Ovary (tissue), 10 donors: Measurements from ENCODE around the gene CTPS1. TPM values are rescaled to one million over a fixed set of nuclear protein-coding genes. Genes with fewer than 3 reads are reported as not detected.
A peak's percentile ranks its signal among the peaks of the same experiment; 100 is the strongest.

Experiments
- DNase-seq, 5 donors: peaks; one replicate each; pipeline ENCODE4 v3.0.0-alpha.2; 2019 to 2020
- H3K27ac ChIP-seq, 2 donors: fragments of 200-600 bp; one replicate each; pipeline versions ENCODE4 v1.5.1 to v1.8.0; 2019 to 2022
- H3K27me3 ChIP-seq: fragments of 200-600 bp; one replicate; pipeline ENCODE4 v1.8.0; 2022
- H3K36me3 ChIP-seq: fragments of 200-600 bp; sonication (generic); one replicate; pipeline ENCODE4 v1.5.1; 2019
- H3K4me1 ChIP-seq: one replicate; pipeline ENCODE4 v1.8.1; 2013; ENCODE audit warnings: mild to moderate bottlenecking, moderate library complexity; ENCODE audit not compliant: insufficient read depth
- H3K4me3 ChIP-seq: fragments of 200-600 bp; sonication (generic); one replicate; pipeline ENCODE4 v1.5.1; 2017
- H3K9me3 ChIP-seq, 2 donors: fragments of 200-600 bp in 1 of 2; sonication (generic) in 1 of 2; one replicate each; pipeline versions ENCODE4 v1.5.1 to v1.8.1; 2013 to 2019; ENCODE audit warnings: mild to moderate bottlenecking in 1 of 2, moderate library complexity in 1 of 2
- EP300 ChIP-seq: sonication (generic); formaldehyde crosslinking; IDR thresholded peaks from one replicate; pipeline ENCODE4 v1.6.1; 2017; ENCODE audit warnings: antibody characterized with exemption
- POLR2A ChIP-seq: fragments of 450-650 bp; IDR thresholded peaks from one replicate; pipeline ENCODE4 v1.6.1; 2017; ENCODE audit warnings: antibody characterized with exemption, mild to moderate bottlenecking, moderate library complexity
- WGBS, 3 donors: extraction: QIAGEN DNeasy Blood & Tissue Kit in 1 of 3; methylation state at CpG; one replicate each; pipeline versions ENCODE4 v1.1.5 to v1.1.7; 2013 to 2017; 5-methylcytosine and 5-hydroxymethylcytosine counted together
- intact Hi-C, 4 donors: fragments of 100-400 bp; cut with DNase I; formaldehyde crosslinking; loops; one replicate each; pipeline versions ENCODE4 v1.11.0 to v1.15.1; 2022 to 2023
- long read RNA-seq, 3 donors: library from polyadenylated mRNA in 2 of 3; unstranded in 2 of 3; transcript quantifications; one replicate each; pipeline ENCODE4 v2.0.0 and lab custom pipeline, GENCODE V29; 2021 to 2026
- polyA plus RNA-seq, 2 donors: library from polyadenylated mRNA; stranded (reverse); fragments of 200-250 nt in 1 of 2; fragments of 350-450 nt in 1 of 2; fragmentation: Illumina TruSeq in 1 of 2; extraction: RNeasy Lipid Tissue Mini Kit (QIAGEN cat#74804) in 1 of 2; gene quantifications; one replicate each; pipeline ENCODE4 v1.2.3, GENCODE V29; 2013 to 2014
- total RNA-seq, 7 donors: library from RNA; depleted of rRNA in 2 of 7; stranded (reverse); fragments of >200 nt in 2 of 7; fragmentation: NEBNext Ultra II Directional in 3 of 7; extraction: Animal tissue kit (Norgen Biotek cat#: 25700) in 3 of 7; gene quantifications; one replicate each; pipeline versions ENCODE4 v1.1.0 to v1.2.4, GENCODE V29; 2016 to 2023
- TF ChIP-seq, protein P1 (sequence below), 3 donors: fragments of 450-650 bp in 2 of 3; fragments of 200-600 bp in 1 of 3; IDR thresholded peaks; one replicate each; pipeline versions ENCODE4 v1.5.1 to v1.8.0; 2016 to 2022; ENCODE audit warnings: antibody characterized with exemption in 3 of 3, mild to moderate bottlenecking in 1 of 3
- donor health status: DM: no; HTN: no; CAD: no; lungs with moderate emphysema.
- donor health status: DM: no; HTN: no; CAD: no.
- donor health status: Bipolar disorder and iron deficiency.
- donor health status: DM: yes; HTN: yes; CAD: no.
- donor health status: DM: no; HTN: no; CAD: no.
- donor health status: DM: yes; HTN: yes; CAD: no.

Gene CTPS1, protein sequence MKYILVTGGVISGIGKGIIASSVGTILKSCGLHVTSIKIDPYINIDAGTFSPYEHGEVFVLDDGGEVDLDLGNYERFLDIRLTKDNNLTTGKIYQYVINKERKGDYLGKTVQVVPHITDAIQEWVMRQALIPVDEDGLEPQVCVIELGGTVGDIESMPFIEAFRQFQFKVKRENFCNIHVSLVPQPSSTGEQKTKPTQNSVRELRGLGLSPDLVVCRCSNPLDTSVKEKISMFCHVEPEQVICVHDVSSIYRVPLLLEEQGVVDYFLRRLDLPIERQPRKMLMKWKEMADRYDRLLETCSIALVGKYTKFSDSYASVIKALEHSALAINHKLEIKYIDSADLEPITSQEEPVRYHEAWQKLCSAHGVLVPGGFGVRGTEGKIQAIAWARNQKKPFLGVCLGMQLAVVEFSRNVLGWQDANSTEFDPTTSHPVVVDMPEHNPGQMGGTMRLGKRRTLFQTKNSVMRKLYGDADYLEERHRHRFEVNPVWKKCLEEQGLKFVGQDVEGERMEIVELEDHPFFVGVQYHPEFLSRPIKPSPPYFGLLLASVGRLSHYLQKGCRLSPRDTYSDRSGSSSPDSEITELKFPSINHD
- total RNA-seq (10 to 100 TPM in 6 of 7 donors, 1 to 10 TPM in 1; 8.2 to 34.3 (median 22.6) TPM), polyA plus RNA-seq (10 to 100 TPM in 1 of 2 donors, 1 to 10 TPM in 1; 5.9 to 23.2 TPM)
- long read RNA-seq, donor 1, transcript CTPS1-211 (18 exons, 2,855 nt): minor isoform, 7 of 152 reads
- long read RNA-seq, donor 1, transcript CTPS1-202 (19 exons, 3,201 nt): major isoform, 84 of 152 reads
- long read RNA-seq, donor 1, partial matches to known transcripts: 36 of 152 reads
- long read RNA-seq, donor 1, other reads (novel, unspliced or antisense): 17 of 152 reads
- long read RNA-seq, donor 2, full-length matches to known transcripts: 18 of 60 reads
- long read RNA-seq, donor 2, partial matches to known transcripts: 36 of 60 reads
- long read RNA-seq, donor 2, other reads (novel, unspliced or antisense): 6 of 60 reads
- long read RNA-seq, donor 3, transcript CTPS1-202 (19 exons, 3,201 nt): major isoform, 24 of 42 reads
- long read RNA-seq, donor 3, partial matches to known transcripts: 4 of 42 reads
- long read RNA-seq, donor 3, other reads (novel, unspliced or antisense): 5 of 42 reads

DNA sequence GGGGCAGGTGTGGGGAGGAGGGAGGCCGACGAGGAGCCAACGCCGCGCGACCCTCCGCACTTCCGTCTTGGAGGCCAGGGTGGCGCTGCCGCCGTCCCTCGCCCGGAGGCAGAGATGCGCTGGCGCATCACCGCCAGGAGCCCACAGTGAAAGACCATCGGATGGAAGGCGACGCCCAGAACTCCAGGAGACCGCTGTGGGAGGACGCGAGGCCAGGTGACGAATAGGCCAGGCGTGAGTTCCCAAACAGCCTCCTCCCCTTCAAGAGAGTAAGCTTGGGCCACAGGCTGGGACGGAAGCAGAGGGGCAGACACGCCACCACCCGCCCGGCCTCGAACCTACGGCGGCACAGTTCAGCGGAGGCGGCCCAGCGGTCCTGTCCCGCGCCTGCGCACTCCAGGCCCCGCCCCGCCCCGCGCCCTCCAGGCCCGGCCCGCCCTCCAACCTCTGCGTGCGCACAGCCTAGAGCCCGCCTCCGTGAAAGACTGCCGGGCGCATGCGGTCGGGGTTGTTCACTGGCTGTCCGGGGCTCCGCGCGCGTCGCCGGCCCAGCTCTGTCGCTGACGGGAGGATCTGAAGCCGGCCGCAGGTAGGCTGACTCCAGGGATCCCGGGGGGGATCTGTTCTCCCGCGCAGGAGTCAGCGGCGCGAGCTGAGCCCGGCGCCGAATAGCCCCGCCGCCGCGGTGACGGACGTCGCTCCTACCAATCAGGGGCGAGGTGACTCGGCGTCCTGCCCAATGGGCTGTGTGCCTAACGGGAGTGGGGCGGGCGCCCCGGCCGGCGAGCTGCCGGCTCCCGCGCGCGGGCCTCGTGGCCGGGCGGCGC lies at the start of gene CTPS1:
TSS of gene CTPS1 (plus strand) at position 456 of the 827 bp plus-strand sequence. CDS start 3,595 bp downstream, outside the sequence.
- intact Hi-C loops: no loop called here
- peak; percentile 97 to 99 (median 98) for DNase-seq
- peaks cover 17% of the 10 kb centered on the region for H3K4me1 ChIP-seq
- peak within 1 kb of the TSS; percentile 89 to 94 for H3K27ac ChIP-seq
- peak; percentile 53 for TF ChIP-seq POLR2A
- TF ChIP-seq, protein P1, sequence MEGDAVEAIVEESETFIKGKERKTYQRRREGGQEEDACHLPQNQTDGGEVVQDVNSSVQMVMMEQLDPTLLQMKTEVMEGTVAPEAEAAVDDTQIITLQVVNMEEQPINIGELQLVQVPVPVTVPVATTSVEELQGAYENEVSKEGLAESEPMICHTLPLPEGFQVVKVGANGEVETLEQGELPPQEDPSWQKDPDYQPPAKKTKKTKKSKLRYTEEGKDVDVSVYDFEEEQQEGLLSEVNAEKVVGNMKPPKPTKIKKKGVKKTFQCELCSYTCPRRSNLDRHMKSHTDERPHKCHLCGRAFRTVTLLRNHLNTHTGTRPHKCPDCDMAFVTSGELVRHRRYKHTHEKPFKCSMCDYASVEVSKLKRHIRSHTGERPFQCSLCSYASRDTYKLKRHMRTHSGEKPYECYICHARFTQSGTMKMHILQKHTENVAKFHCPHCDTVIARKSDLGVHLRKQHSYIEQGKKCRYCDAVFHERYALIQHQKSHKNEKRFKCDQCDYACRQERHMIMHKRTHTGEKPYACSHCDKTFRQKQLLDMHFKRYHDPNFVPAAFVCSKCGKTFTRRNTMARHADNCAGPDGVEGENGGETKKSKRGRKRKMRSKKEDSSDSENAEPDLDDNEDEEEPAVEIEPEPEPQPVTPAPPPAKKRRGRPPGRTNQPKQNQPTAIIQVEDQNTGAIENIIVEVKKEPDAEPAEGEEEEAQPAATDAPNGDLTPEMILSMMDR (IDR thresholded peaks at IDR 0.05): no peak
- H3K36me3 ChIP-seq: no peaks in the 10 kb centered on the region
- peak within 1 kb of the TSS; percentile 61 for H3K4me3 ChIP-seq
- no peaks in the 10 kb centered on the region for H3K9me3 ChIP-seq
- no peaks in the 10 kb centered on the region for H3K27me3 ChIP-seq
- 0 to 1% (median 1%) methylated on average over 51 to 96 of the region's 96 CpGs for WGBS, 3 donors

DNA sequence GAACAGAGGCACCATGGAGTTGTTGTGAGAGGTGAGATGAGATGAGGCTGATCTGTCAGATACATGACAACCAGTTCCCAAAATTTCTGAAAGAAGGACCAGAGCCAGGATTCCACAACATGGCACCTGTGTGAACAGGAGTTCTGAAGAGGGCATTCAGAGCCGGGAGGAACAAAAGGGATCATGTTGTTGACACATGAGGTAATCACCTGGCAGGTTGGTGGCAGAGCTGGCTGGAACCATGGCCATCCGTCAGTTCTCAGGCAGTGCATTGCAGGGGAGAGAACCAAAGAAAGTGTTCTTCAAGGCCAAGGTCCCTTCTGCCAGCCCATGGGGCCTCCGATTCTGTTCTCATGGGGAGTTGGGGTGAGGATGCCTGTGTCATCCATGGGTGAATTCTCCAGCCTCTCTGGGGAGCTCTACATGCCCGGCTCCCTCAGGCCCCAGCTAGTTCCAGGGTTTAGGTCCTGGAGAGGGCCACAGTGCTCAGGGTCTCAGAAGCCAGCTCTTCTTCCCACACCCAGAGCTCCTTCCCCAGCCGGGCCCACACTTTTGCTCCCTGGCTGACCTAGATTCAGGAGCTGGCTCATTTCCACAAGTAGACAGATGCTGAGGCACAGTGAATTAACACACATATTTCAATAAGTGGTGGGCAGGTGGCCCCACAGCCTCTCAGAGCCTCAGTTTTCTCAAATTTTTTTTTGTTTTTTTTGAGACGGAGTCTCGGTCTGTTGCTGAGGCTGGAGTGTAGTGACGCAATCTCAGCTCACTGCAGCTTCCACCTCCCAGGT lies 49.1 kb upstream of the CTPS1 start:
- DNase-seq: no peak
- WGBS, 3 donors: 64 to 77% (median 76%) methylated on average over 8 of the region's 8 CpGs

DNA sequence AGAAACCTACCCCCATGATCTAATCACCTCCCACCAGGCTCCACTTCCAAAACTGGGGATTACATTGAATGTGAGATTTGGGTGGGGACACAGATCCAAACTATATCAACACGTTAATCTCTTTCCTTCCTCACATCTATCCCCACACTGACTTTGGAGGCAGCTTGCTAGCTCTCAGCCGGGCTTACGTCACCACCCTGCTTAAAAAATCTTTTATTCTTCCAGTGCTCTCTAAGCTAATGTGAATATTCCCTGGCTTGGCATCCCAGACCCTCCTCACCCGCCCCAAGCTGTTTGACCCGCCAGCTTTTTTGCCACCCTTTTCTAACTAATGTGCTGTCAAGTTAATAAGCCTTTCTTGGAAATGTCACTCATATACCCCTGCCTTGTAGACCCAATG lies 47.9 kb upstream of the CTPS1 start:
- Histone ChIP-seq H3K27ac (no peak overlapping the region), H3K9me3 (no peaks in the 10 kb centered on the region), H3K27me3 (no peaks in the 10 kb centered on the region), H3K4me1 (no peaks in the 10 kb centered on the region), H3K36me3 (no peaks in the 10 kb centered on the region), H3K4me3 (no peak overlapping the region)
- no peak for DNase-seq
- TF ChIP-seq, protein P1 (IDR thresholded peaks at IDR 0.05): no peak
- TF ChIP-seq POLR2A (no peak), EP300 (no peak)
- WGBS, 3 donors: 84 to 90% (median 85%) methylated on average over 5 of the region's 5 CpGs
- intact Hi-C loops: no loop called here

More for the DNA sequence above, 49.1 kb upstream of the CTPS1 start:
- Histone ChIP-seq H3K27me3 (no peaks in the 10 kb centered on the region), H3K9me3 (no peaks in the 10 kb centered on the region), H3K4me3 (no peak overlapping the region), H3K4me1 (no peaks in the 10 kb centered on the region), H3K36me3 (no peaks in the 10 kb centered on the region), H3K27ac (no peak overlapping the region)
- no peak for TF ChIP-seq POLR2A
- TF ChIP-seq EP300: no peak
- TF ChIP-seq, protein P1 (IDR thresholded peaks at IDR 0.05): no peak
- intact Hi-C loops: no loop called here
